ENCODE results near the gene SKIC8.
A peak's percentile ranks its signal among the peaks of the same experiment; 100 is the strongest.
"Not testable (repeated sequence)": the region's sequence is repeated elsewhere in the genome, so short reads cannot be mapped to it uniquely, and the experiment has no call there.

The SKIC8 gene

DNA sequence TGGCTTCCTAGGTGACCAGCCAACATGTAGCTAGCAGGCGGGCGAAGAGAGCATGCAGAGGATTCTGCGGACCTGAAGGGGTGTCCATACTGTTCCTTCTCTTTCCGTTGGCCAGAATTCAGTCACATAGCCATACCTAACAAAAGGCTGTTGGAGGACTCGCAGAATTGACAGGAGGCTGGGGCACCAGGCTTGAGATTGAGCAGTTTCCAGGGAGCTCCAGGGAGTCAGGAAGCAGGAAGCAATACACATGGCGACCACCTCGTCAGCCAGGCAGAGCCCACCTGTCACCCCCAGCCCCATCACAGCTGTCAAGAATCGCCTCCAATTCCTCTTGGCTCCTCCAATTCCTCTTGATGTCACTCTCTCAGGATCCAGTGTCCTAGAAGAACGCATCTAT is 48.3 kb downstream of the SKIC8 start:
- DNase-seq (ENCODE audit: low read depth in 2 of 2): no peak

DNA sequence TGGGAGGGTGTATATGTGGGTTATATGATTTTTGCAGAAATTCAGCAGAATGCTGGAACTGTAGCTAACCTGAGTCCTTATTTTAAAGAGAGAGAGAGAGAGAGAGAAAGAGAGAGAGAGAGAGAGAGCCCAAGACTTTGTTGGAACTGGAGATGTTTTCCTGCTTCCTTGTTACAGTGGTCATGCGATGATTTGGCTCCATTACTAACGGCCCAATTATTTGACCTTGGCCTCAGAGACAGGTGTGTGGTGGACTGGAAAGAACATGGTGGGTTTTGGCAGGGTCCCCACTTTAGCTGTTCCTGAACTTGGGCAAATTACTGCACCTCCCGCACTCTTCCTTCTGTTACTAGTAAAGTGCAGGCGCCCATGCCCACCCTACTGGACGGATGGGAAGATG is 50.3 kb downstream of the SKIC8 start:
- no peak for DNase-seq (ENCODE audit: low read depth in 2 of 2)

DNA sequence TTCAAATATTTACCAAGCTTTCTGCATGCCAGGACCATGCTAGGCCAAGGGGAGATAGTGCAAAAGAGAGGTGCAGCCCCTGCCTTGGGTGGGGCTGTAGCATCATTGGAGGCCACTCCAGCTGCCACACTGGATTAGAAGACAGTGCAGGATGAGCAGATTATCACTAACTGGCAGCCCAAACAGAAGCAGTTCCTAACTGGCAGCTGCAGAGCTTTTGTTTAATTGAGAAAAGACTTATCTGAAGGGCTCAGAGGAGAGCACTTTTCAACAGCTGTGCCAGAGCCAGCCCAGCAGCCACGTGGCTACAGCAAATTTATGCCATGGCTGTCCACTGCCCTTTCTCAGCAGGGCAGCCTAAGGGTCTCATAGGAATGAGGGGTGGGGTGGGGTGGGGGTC is 51.5 kb downstream of the SKIC8 start:
- DNase-seq (ENCODE audit: low read depth in 2 of 2): no peak

GRCh38 chr15:78245976-78246620 is 53.3 kb downstream of the SKIC8 start:
- not testable (repeated sequence) for DNase-seq (ENCODE audit: low read depth in 2 of 2)

- DNase-seq (ENCODE audit: low read depth in 2 of 2): not testable (repeated sequence)
Observed at GRCh38 chr15:78245392-78245791, 54.0 kb downstream of the SKIC8 start.

DNA sequence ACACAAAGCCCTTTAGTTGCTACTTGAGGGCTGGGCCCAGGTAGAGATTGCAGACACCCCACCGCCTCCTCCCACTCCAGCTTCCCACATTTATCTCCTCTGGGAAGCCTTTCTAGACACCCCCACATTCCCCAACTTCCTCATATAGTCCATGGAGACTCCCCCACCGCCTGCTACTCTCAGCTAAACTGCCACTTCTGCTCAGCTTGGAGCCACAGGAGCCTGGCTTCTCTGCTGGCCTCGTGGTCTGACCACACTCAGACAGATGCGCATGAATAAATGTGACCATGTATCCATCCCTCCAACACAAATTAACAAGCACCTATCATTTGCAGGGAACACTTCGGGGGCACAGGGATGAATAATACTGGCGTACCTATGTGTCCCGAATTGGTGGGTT is 54.5 kb downstream of the SKIC8 start:
- DNase-seq (ENCODE audit: low read depth in 2 of 2): no peak

GRCh38 chr15:78244101-78244500 is 55.3 kb downstream of the SKIC8 start:
- DNase-seq (ENCODE audit: low read depth in 2 of 2): no peak

DNA sequence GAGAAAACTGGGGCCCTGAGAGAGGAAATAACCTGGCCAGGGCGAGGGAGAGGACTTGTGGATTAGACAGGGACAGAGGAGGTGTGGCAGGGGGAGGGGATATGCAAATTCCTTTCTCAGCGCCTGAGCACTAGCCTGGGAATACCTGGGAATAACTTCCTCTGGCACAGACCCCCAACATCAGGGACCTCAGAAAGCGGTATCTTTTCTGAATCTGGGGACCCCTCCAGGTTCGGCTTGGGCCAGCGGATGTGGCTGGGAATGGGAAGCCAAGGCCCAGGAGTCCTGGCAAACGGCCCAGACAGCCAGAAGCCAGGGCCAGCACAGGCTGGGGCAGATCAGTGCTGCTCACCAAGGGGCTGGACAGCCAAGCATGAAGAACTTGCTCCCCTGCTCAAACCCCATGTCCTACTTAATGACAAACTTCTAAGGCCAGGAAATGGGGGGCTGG is 55.9 kb downstream of the SKIC8 start:
- no peak for DNase-seq (ENCODE audit: low read depth in 2 of 2)

GRCh38 chr15:78243058-78243457 is 56.4 kb downstream of the SKIC8 start:
- DNase-seq (ENCODE audit: low read depth in 2 of 2): no peak

GRCh38 chr15:78242128-78242527 is 57.3 kb downstream of the SKIC8 start:
- DNase-seq (ENCODE audit: low read depth in 2 of 2): no peak

DNA sequence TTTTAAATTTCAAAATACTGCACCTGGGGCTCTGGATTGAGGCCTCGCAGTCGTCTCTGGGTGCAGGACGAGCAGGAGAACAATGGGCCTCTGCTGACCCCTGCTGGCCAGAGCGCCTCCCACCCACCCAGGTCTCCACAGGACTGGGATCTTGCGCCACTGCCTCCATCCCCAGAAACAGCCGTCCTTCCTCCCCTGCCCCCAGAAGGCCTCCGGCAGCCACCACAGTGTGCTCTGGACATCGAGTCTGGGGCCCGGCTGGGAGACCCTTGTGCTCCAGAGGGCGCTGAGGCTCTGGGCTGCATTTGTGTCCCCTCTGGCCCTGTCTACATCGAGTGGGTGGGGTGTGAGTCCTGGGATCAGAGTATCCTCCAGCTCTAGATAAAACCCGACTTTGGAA is 58.4 kb downstream of the SKIC8 start:
- DNase-seq (ENCODE audit: low read depth in 2 of 2): peak; percentile 44 to 57

DNA sequence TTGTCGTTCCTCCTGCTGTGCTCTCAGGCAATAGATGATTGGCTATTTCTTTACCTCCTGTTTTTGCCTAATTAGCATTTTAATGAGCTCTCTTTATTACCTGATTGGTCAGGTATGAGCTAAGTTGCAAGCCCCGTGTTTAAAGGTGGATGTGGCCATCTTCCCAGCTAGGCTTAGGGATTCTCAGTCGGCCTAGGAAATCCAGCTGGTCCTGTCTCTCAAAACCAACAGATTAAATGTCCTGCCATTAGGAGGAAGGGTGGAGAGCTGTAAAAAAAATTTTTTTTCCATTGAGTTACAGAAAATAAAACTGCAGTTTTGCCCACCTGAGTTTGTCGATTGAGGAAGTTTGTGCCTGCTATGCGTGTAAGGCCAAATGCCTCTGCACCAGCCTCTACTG is 59.6 kb downstream of the SKIC8 start:
- no peak for DNase-seq (ENCODE audit: low read depth in 2 of 2)

- DNase-seq (ENCODE audit: low read depth in 2 of 2): no peak
Observed at GRCh38 chr15:78237146-78237545, 62.3 kb downstream of the SKIC8 start.

GRCh38 chr15:78236491-78236890 is 62.9 kb downstream of the SKIC8 start:
- no peak for DNase-seq (ENCODE audit: low read depth in 2 of 2)

- DNase-seq (ENCODE audit: low read depth in 2 of 2): no peak
Observed at GRCh38 chr15:78234515-78235040, 64.8 kb downstream of the SKIC8 start, which contains the start of gene ACSBG1. ACSBG1 (minus strand) TSS chr15:78234565; CDS start chr15:78234501, 64 bp downstream.

DNA sequence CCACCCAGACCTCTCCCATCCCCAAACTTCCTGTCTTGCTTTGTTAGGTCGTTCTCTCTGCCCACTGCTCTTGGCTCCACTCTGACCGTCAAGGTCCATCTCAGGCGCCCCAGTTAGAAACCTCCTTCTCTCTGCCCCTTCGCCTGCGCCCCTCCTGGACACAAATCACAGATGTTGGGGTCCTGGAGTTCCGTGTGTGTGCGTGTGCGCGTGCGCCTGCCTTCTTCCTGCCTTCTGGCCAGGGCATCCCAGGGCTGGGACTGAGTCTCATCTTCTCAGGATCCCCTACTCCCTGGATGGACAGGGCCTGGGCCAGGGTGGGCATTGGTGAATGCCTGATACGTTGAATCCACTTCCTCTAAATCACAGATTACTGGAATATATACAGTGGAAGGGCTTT is 65.9 kb downstream of the SKIC8 start:
- no peak for DNase-seq (ENCODE audit: low read depth in 2 of 2)
